Measurements from ENCODE around the gene CYB5R3. TPM values are rescaled to one million over a fixed set of nuclear protein-coding genes. Genes with fewer than 3 reads are reported as not detected.
A peak's percentile ranks its signal among the peaks of the same experiment; 100 is the strongest.

Gene CYB5R3
- polyA plus RNA-seq, 3 donors: 49.7 to 76.4 (median 54.0) TPM

DNA sequence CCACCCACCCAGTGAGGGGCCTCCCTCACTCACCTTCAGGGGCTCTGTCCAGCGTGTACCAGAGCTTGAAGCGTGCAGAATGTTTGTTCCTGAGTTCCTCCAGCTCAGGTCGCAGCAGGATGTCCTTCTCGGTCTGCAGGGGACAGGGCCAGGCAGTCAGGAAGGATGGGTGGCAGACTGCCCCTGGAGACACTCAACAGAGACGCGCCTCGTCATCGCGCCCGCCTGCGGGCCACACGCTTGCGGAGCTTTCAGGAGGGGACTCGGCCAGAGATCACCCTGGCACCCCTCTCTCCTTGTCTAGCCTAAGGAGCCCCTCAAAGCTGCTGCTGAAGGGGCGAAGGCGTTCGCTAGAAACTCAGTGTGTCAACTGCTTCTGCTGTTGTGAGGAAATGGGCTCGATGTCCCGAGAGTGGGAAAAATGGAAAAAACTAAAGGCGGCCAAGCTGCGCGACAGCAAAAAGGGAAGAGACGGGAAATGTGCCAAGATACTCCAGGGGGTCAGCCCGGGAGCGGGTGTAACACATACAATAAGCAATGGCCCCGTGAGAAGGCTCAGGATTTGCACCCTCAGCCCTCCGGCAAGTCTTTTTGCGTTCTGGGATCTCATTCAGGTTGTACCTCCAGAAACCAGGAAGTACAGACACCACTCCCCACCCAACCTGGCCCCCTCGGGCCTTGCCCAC, 25.3 kb downstream of the CYB5R3 start:
- no peak overlapping the region for H3K4me3 ChIP-seq (replicated peaks in 1 of 3; ENCODE audit: low read depth in 2 of 3, low read length in 3 of 3)
- H3K4me2 ChIP-seq (replicated peaks; ENCODE audit: extremely low read depth, low read length, poor library complexity, severe bottlenecking): no peak overlapping the region
- Mint-ChIP-seq H3K9me3 (peaks cover 0 to 2% (median 0%) of the 10 kb centered on the region in 7 donors), H3K27me3 (ENCODE audit: low read depth in 3 of 3) (no peaks in the 10 kb centered on the region), H3K36me3 (peaks cover 56 to 92% of the 10 kb centered on the region in 2 donors), H3K4me3 (no peak overlapping the region), H3K27ac (peak overlapping the region in 4 of 7 donors; percentile 8 to 36 (median 29)), H3K4me1 (peaks cover 10% of the 10 kb centered on the region)
- WGBS (ENCODE audit: insufficient coverage): 90% methylated on average over 27 of the region's 29 CpGs
- no peaks in the 10 kb centered on the region for H3K27me3 ChIP-seq (ENCODE audit: control insufficient read depth in 2 of 2, insufficient read depth in 2 of 2, low read length in 2 of 2)
- H3K9ac ChIP-seq (ENCODE audit: insufficient read depth, low read length, poor library complexity, severe bottlenecking): no peak overlapping the region
- H3K9me3 ChIP-seq (replicated peaks in 1 of 2; ENCODE audit: control insufficient read depth in 1 of 2, insufficient read depth in 1 of 2, low read length in 2 of 2): no peaks in the 10 kb centered on the region
- peak in 1 of 3 donors; percentile 3 for DNase-seq
- peaks cover 10% of the 10 kb centered on the region in 2 donors for H3K4me1 ChIP-seq (ENCODE audit: control insufficient read depth in 1 of 2, insufficient read depth in 2 of 2, low read length in 2 of 2)
- H3K27ac ChIP-seq (ENCODE audit: low read depth in 1 of 2, low read length in 2 of 2): peak overlapping the region in 1 of 2 donors; percentile 31
- intact Hi-C loops (cut with micrococcal nuclease): no loop called here
- H4K20me1 ChIP-seq (ENCODE audit: insufficient read depth, low read length): no peaks in the 10 kb centered on the region
- TF ChIP-seq, protein P1, sequence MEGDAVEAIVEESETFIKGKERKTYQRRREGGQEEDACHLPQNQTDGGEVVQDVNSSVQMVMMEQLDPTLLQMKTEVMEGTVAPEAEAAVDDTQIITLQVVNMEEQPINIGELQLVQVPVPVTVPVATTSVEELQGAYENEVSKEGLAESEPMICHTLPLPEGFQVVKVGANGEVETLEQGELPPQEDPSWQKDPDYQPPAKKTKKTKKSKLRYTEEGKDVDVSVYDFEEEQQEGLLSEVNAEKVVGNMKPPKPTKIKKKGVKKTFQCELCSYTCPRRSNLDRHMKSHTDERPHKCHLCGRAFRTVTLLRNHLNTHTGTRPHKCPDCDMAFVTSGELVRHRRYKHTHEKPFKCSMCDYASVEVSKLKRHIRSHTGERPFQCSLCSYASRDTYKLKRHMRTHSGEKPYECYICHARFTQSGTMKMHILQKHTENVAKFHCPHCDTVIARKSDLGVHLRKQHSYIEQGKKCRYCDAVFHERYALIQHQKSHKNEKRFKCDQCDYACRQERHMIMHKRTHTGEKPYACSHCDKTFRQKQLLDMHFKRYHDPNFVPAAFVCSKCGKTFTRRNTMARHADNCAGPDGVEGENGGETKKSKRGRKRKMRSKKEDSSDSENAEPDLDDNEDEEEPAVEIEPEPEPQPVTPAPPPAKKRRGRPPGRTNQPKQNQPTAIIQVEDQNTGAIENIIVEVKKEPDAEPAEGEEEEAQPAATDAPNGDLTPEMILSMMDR (IDR thresholded peaks at IDR 0.05): no peak
- H2AFZ ChIP-seq (ENCODE audit: insufficient read depth, low read depth, low read length, poor library complexity, severe bottlenecking): no peak overlapping the region
- H3K36me3 ChIP-seq (replicated peaks in 1 of 2; ENCODE audit: control insufficient read depth in 1 of 2, insufficient read depth in 2 of 2, low read length in 2 of 2): peaks cover 62 to 86% of the 10 kb centered on the region in 2 donors
- no peaks in the 10 kb centered on the region for H3K79me2 ChIP-seq (ENCODE audit: insufficient read depth, low read length)

DNA sequence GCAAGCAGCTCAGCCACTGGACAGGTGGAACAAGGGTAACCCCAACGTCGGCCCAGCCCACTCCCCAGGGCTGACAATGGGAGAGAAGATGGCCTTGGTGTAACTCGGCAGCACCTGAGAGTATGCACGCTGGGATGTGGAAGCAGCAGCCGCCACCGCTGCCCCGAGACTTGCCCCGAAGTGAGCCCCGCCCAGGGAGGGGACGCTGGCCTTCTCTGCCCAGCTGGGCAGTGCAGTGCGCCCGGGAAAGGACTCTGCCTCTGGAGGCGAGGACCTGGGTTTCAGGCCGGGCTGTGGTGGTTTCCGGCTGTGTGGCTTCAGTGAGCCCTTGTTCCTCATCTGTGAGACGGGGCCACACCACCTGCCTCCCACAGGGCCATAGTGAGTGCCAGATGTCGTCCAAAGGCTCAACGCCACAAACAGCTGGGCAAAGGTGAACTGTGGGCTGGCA, 25.9 kb downstream of the CYB5R3 start:
- Mint-ChIP-seq H3K4me1 (peaks cover 10% of the 10 kb centered on the region), H3K27ac (peak overlapping the region in 1 of 7 donors; percentile 52), H3K4me3 (no peak overlapping the region), H3K36me3 (peaks cover 53 to 89% of the 10 kb centered on the region in 2 donors), H3K9me3 (peaks cover 0 to 2% (median 0%) of the 10 kb centered on the region in 7 donors), H3K27me3 (ENCODE audit: low read depth in 3 of 3) (no peaks in the 10 kb centered on the region)
- Histone ChIP-seq H4K20me1 (ENCODE audit: insufficient read depth, low read length) (no peaks in the 10 kb centered on the region), H3K9me3 (replicated peaks in 1 of 2; ENCODE audit: control insufficient read depth in 1 of 2, insufficient read depth in 1 of 2, low read length in 2 of 2) (no peaks in the 10 kb centered on the region), H3K4me2 (replicated peaks; ENCODE audit: extremely low read depth, low read length, poor library complexity, severe bottlenecking) (no peak overlapping the region), H3K4me3 (replicated peaks in 1 of 3; ENCODE audit: low read depth in 2 of 3, low read length in 3 of 3) (no peak overlapping the region), H3K36me3 (replicated peaks in 1 of 2; ENCODE audit: control insufficient read depth in 1 of 2, insufficient read depth in 2 of 2, low read length in 2 of 2) (peaks cover 59 to 81% of the 10 kb centered on the region in 2 donors), H3K79me2 (ENCODE audit: insufficient read depth, low read length) (no peaks in the 10 kb centered on the region), H3K4me1 (ENCODE audit: control insufficient read depth in 1 of 2, insufficient read depth in 2 of 2, low read length in 2 of 2) (peaks cover 10% of the 10 kb centered on the region in 2 donors), H3K27ac (ENCODE audit: low read depth in 1 of 2, low read length in 2 of 2) (peak overlapping the region in 1 of 2 donors; percentile 31), H3K27me3 (ENCODE audit: control insufficient read depth in 2 of 2, insufficient read depth in 2 of 2, low read length in 2 of 2) (no peaks in the 10 kb centered on the region), H3K9ac (ENCODE audit: insufficient read depth, low read length, poor library complexity, severe bottlenecking) (no peak overlapping the region), H2AFZ (ENCODE audit: insufficient read depth, low read depth, low read length, poor library complexity, severe bottlenecking) (no peak overlapping the region)
- 64% methylated on average over 16 of the region's 18 CpGs for WGBS (ENCODE audit: insufficient coverage)
- intact Hi-C loops (cut with micrococcal nuclease): no loop called here
- DNase-seq: peak in 1 of 3 donors; percentile 30
- TF ChIP-seq, protein P1 (IDR thresholded peaks at IDR 0.05): no peak
